Progenitor cell of endocrine pancreas (in vitro differentiated cells): Measurements from ENCODE around the gene THBS3. TPM values are rescaled to one million over a fixed set of nuclear protein-coding genes. Genes with fewer than 3 reads are reported as not detected.
"Not testable (repeated sequence)": the region's sequence is repeated elsewhere in the genome, so short reads cannot be mapped to it uniquely, and the experiment has no call there.

Source experiments
- DNase-seq: peaks from one replicate; pipeline ENCODE4 v3.0.0; 2021; ENCODE audit warnings: low spot score; ENCODE audit not compliant: unreplicated experiment
- H3K27ac Mint-ChIP-seq: 2 replicates; pipeline ENCODE4 v1.8.0; 2021; ENCODE audit warnings: mild to moderate bottlenecking, moderate library complexity, mixed read lengths
- H3K27me3 Mint-ChIP-seq: 2 replicates; pipeline ENCODE4 v1.8.0; 2021; ENCODE audit warnings: mixed read lengths
- H3K36me3 Mint-ChIP-seq: 2 replicates; pipeline ENCODE4 v1.8.0; 2022; ENCODE audit warnings: mixed read lengths; ENCODE audit not compliant: insufficient read depth
- H3K4me1 Mint-ChIP-seq: 2 replicates; pipeline ENCODE4 v1.8.0; 2021; ENCODE audit warnings: low read depth, mixed read lengths
- H3K4me3 Mint-ChIP-seq: 2 replicates; pipeline ENCODE4 v1.8.0; 2021; ENCODE audit warnings: low read depth, mild to moderate bottlenecking, moderate library complexity, mixed read lengths
- H3K9me3 Mint-ChIP-seq: 2 replicates; pipeline ENCODE4 v1.8.0; 2021; ENCODE audit warnings: low read depth, mixed read lengths
- total RNA-seq: library from RNA; stranded (reverse); gene quantifications from 2 replicates; pipeline ENCODE4 v1.2.1, GENCODE V29; 2021
- TF ChIP-seq, protein P1 (sequence below): fragments of 200-600 bp; sonication (generic); IDR thresholded peaks from one replicate; pipeline ENCODE4 v1.5.0; 2021; ENCODE audit warnings: antibody characterized with exemption, mild to moderate bottlenecking; ENCODE audit not compliant: unreplicated experiment

Gene THBS3
- total RNA-seq, 1 donor from 2014 or later, result 46.0 TPM

DNA sequence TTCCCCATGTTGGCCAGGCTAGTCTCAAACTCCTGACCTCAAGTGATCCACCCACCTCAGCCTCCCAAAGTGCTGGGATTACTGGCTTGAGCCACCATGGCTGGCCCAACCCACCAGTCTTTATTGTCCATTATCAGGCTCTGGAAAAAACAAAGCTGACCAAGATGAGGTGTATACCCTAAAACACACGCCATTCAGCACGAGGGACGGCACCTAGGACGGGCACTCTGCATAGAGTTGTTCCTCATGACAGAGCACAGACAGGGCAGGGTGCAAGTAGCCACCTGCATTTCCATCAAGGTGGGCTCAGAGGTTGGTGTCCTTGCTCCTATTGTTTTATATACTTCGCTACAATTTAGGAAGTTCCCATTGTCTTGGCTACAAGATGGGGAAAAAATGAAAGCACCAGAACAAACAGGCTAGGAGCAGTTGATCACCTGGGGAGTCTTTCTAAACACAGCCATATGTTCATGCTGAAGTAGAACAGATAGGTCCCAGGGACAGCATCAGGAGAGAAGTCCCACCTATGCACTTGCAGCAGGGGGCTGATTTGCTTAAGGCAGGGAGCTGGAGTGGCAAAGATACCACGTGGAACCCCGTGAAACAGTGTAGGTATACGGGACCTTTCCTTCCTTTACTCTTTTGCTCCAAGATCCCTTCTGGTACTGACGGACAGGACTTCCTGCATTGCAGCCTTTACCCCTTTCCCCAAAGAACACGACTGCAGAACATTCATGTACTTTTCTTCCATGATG lies 39.1 kb downstream of the THBS3 start:
- H3K4me3 Mint-ChIP-seq, result no peak overlapping the region
- peaks cover 4% of the 10 kb centered on the region for H3K36me3 Mint-ChIP-seq

DNA sequence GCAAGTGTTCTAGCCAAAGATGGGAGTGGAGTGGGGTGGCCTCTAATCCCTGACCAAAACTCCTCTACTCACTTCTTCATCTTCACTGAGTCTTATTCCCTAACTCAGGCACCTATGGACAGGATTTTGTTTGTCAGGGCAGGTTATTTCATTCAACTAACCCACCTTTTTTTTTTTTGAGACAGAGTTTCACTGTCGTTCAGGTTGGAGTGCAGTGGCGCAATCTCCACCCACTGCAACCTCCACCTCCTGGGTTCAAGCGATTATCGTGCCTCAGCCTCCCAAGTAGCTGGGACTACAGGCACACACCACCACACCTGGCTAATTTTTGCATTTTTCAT lies 39.6 kb downstream of the THBS3 start:
- H3K27ac Mint-ChIP-seq, H3K36me3 Mint-ChIP-seq, H3K9me3 Mint-ChIP-seq, H3K27me3 Mint-ChIP-seq, H3K4me1 Mint-ChIP-seq, H3K4me3 Mint-ChIP-seq, DNase-seq: not testable (repeated sequence)

More for the DNA sequence above, 39.1 kb downstream of the THBS3 start:
- TF ChIP-seq, protein P1, sequence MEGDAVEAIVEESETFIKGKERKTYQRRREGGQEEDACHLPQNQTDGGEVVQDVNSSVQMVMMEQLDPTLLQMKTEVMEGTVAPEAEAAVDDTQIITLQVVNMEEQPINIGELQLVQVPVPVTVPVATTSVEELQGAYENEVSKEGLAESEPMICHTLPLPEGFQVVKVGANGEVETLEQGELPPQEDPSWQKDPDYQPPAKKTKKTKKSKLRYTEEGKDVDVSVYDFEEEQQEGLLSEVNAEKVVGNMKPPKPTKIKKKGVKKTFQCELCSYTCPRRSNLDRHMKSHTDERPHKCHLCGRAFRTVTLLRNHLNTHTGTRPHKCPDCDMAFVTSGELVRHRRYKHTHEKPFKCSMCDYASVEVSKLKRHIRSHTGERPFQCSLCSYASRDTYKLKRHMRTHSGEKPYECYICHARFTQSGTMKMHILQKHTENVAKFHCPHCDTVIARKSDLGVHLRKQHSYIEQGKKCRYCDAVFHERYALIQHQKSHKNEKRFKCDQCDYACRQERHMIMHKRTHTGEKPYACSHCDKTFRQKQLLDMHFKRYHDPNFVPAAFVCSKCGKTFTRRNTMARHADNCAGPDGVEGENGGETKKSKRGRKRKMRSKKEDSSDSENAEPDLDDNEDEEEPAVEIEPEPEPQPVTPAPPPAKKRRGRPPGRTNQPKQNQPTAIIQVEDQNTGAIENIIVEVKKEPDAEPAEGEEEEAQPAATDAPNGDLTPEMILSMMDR, result no peak
- H3K27ac Mint-ChIP-seq, result no peak overlapping the region
- peaks cover 2% of the 10 kb centered on the region for H3K27me3 Mint-ChIP-seq
- peaks cover 15% of the 10 kb centered on the region for H3K4me1 Mint-ChIP-seq
- no peaks in the 10 kb centered on the region for H3K9me3 Mint-ChIP-seq
- DNase-seq, result no peak

DNA sequence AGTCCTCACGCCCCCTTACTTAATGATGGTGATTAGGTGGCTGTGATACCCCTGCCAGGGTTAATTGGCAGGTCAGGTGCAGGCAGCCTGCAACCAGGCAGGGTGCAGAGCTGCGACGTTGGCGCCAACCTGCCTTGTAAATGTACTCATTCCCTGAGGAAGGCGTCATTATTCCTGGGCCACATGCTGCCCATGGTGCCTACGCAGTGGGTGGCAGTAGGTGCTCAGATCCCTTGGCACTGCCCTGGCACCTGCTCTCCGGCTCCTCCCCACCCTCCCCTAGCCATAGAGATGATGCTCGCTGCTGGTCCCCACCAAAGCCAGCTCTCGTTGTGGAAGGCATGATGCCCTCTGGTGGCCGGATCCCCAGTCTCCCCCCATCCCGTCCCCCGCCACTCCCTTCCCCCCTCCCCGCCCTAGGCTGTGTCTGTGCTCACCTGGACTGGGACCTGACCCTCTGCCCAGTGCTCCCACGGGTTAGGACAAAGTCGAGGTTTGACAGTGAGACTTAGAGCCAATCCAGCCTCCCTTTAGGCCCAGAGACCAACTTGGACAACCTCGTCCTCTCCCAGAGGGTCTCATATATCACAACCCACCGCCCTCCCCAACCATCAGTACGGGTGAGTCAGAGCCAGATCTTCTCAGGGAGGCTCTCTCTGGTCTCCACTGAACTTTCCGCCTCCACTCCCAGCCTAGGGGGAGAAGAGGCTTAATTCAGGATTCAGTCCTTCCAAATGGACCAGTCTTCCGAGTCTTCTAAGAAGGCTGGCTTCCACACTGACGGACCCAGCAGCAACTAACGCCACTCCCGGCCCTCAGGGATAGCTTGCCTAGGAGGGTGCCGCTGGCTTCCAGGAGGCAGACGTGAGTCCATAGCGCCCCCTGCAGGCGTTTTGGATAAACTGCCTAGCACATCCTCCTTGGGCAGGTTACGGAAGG lies 40.3 kb downstream of the THBS3 start:
- H3K27me3 Mint-ChIP-seq, result peaks cover 2% of the 10 kb centered on the region
- peak overlapping the region; percentile 29 for H3K4me3 Mint-ChIP-seq
- H3K4me1 Mint-ChIP-seq, result peaks cover 7% of the 10 kb centered on the region
- TF ChIP-seq, protein P1, result peak; percentile 80
- peak overlapping the region; percentile 76 for H3K27ac Mint-ChIP-seq
- H3K36me3 Mint-ChIP-seq, result peaks cover 4% of the 10 kb centered on the region
- no peaks in the 10 kb centered on the region for H3K9me3 Mint-ChIP-seq
- DNase-seq, result peak; percentile 79

DNA sequence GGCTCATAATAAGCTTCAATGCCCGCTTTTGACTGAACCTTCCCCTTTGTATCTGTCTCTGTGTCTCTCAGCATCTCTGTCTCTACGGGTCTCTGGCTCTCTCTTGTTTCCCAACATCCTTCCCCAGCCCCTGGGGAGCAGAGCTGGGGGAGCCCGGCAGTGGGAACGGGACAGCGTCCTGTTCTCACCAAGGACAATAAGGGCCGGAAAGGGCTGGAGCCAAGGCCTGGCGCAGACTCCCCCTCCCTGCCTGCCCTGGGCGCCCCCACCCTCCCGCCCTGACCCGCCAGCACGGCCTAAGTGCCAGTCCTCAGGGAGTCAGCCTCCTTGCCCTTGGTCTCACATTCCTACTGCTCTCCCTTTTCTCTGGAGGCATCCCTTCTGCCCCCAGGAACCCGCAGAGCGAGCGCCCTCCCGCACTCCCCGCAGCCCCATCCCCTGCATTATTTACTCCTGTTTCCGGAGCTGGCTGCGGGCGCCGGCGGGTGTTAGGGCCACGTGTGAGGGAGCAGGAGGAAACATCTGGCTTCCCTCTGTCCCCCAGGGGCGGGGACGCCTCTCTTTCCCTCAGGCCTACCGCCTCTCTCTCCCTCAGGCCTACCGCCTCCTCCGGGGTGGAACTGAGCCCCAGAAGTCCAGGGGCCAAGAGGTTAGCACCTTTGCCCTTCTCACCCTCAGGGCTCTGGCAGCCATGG lies 41.1 kb downstream of the THBS3 start:
- peaks cover 3% of the 10 kb centered on the region for H3K4me1 Mint-ChIP-seq
- no peaks in the 10 kb centered on the region for H3K9me3 Mint-ChIP-seq
- DNase-seq, result no peak
- peaks cover 2% of the 10 kb centered on the region for H3K27me3 Mint-ChIP-seq
- no peak overlapping the region for H3K27ac Mint-ChIP-seq
- H3K4me3 Mint-ChIP-seq, result no peak overlapping the region
- TF ChIP-seq, protein P1, result no peak
- peaks cover 4% of the 10 kb centered on the region for H3K36me3 Mint-ChIP-seq

DNA sequence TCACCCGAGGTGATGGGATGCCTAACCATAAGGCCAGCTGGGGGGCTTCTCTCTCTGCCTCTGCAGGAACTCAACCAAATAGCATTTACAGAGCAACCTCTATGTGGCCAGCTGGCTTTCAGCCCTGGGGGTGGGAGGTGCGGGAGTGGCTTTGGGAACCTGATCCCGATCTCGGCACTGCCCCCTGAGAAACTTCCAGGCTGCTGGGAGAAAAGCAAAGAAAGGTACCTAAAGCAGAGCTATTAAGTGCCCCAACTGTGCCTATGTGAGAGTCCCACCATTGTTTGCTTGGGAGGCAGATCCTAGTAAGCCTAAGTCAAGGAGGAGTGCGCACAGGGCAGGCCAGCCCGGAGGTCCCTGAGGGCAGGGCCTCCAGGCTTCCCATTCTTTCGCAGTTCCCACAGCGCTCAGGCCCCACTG lies 41.6 kb downstream of the THBS3 start:
- TF ChIP-seq, protein P1, result no peak

DNA sequence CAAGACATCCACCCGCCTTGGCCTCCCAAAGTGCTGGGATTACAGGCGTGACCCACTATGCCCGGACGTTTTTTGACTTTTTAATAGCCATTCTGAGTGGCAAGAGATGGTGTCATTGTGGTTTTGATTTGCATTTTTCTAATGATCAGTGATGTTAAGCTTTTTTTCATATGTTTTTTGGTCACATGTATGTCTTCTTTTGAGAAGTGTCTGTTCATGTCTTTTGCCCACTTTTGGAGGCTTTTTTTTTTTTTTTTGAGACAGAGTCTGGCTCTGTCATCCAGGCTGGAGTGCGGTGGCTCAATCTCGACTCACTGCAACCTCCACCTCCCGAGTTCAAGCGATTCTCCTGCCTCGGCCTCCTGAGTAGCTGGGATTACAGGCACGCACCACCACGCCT lies 43.1 kb downstream of the THBS3 start:
- not testable (repeated sequence) for H3K4me3 Mint-ChIP-seq, DNase-seq, H3K27ac Mint-ChIP-seq, H3K36me3 Mint-ChIP-seq, H3K9me3 Mint-ChIP-seq, H3K4me1 Mint-ChIP-seq
- H3K27me3 Mint-ChIP-seq, result peaks cover 10% of the 10 kb centered on the region

More for the DNA sequence above, 41.6 kb downstream of the THBS3 start:
- Mint-ChIP-seq H3K9me3 (no peaks in the 10 kb centered on the region), H3K27ac (no peak overlapping the region), H3K4me1 (peaks cover 3% of the 10 kb centered on the region), H3K27me3 (peaks cover 2% of the 10 kb centered on the region), H3K4me3 (no peak overlapping the region), H3K36me3 (peaks cover 4% of the 10 kb centered on the region)
- DNase-seq, result no peak

DNA sequence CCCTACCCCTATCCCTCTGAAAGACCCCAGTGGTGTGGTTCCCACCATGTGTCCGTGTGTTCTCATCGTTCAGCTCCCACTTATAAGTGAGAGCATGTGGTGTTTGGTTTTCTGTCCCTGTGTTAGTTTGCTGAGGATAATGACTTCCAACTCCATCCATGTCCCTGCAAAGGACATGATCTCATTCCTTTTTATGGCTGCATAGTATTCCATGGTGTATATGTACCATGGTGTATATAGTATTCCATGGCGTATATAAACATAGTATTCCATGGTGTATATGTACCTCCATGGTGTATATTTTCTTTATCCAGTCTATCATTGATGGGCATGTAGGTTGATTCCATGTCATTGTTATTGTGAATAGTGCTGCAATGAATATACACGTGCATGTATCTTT lies 43.9 kb downstream of the THBS3 start:
- H3K4me1 Mint-ChIP-seq, H3K36me3 Mint-ChIP-seq, DNase-seq, H3K27ac Mint-ChIP-seq, H3K9me3 Mint-ChIP-seq, H3K4me3 Mint-ChIP-seq: not testable (repeated sequence)
- peaks cover 15% of the 10 kb centered on the region for H3K27me3 Mint-ChIP-seq

DNA sequence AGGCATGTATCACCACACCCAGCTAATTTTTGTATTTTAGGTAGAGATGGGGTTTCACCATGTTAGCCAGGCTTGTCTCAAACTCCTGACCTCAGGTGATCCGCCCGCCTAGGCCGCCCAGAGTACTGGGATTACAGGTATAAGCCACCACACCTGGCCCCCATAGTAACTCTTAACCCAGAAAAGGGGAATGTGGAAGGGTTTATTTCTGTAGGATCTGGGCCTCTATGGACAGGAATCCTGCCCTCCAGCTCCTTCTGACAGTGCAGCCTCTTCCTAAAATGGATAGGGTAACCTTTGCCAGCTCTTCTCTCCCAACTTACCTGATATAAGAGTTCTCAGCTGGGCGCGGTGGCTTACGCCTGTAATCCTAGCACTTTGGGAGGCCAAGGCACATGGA lies 45.1 kb downstream of the THBS3 start:
- not testable (repeated sequence) for DNase-seq, H3K9me3 Mint-ChIP-seq, H3K36me3 Mint-ChIP-seq, H3K4me3 Mint-ChIP-seq, H3K4me1 Mint-ChIP-seq, H3K27ac Mint-ChIP-seq
- peaks cover 15% of the 10 kb centered on the region for H3K27me3 Mint-ChIP-seq
